DOHH2 (cell line): ENCODE results near the gene UBQLN3.

Source experiments
- EZH2phosphoT487 ChIP-seq: fragments of 200-600 bp; sonication (generic); IDR thresholded peaks from 2 replicates; pipeline ENCODE4 v1.6.1; 2017; ENCODE audit warnings: borderline replicate concordance, mild to moderate bottlenecking, antibody characterized with exemption, low read length, moderate library complexity, mixed read lengths
- TF ChIP-seq, protein P1 (sequence below): fragments of 200-600 bp; sonication (generic); IDR thresholded peaks from one replicate; pipeline ENCODE4 v1.5.1; 2014; ENCODE audit warnings: antibody characterized with exemption, mild to moderate bottlenecking, low read depth, low read length; ENCODE audit not compliant: poor library complexity, severe bottlenecking

DNA sequence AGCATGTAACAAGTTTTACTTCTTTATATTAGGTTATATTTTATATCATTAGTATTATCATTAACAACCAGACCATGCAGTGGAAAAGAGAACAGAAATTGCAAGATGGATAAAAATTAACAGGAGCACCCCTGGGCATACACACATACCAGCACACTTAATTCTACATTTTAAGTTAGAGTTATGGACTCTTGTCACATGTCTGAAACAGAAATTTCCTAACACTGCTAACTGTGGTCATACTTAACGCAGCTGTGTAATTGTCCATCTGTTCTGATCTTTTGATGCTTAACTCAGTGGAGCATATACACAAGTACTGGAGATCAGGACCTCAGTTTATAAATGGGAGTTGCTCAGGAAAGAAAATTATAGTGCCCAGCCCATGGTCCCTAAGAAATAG is 38.2 kb upstream of the UBQLN3 start:
- TF ChIP-seq, protein P1, sequence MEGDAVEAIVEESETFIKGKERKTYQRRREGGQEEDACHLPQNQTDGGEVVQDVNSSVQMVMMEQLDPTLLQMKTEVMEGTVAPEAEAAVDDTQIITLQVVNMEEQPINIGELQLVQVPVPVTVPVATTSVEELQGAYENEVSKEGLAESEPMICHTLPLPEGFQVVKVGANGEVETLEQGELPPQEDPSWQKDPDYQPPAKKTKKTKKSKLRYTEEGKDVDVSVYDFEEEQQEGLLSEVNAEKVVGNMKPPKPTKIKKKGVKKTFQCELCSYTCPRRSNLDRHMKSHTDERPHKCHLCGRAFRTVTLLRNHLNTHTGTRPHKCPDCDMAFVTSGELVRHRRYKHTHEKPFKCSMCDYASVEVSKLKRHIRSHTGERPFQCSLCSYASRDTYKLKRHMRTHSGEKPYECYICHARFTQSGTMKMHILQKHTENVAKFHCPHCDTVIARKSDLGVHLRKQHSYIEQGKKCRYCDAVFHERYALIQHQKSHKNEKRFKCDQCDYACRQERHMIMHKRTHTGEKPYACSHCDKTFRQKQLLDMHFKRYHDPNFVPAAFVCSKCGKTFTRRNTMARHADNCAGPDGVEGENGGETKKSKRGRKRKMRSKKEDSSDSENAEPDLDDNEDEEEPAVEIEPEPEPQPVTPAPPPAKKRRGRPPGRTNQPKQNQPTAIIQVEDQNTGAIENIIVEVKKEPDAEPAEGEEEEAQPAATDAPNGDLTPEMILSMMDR = no peak
- TF ChIP-seq EZH2phosphoT487 = no peak
